H1 (cell line): Measurements from ENCODE around the gene DENND1A. TPM values are rescaled to one million over a fixed set of nuclear protein-coding genes. Genes with fewer than 3 reads are reported as not detected.

Experiments used
- KDM5A ChIP-seq: fragments of 200-600 bp; IDR thresholded peaks from 2 replicates; pipeline ENCODE4 v1.7.1; 2012; ENCODE audit warnings: mild to moderate bottlenecking, low read length, inconsistent platforms, mixed read lengths
- SP1 ChIP-seq: IDR thresholded peaks from 2 replicates; pipeline ENCODE4 v1.6.1; 2011; ENCODE audit warnings: low read depth, low read length
- SP2 ChIP-seq: IDR thresholded peaks from 2 replicates; pipeline ENCODE4 v1.6.1; 2012; ENCODE audit warnings: mild to moderate bottlenecking, low read length, inconsistent platforms
- polyA plus RNA-seq, 7 experiments: library from polyadenylated mRNA; depleted of rRNA in 3 of 7; stranded (reverse) in 5 of 7; unstranded in 2 of 7; fragments of >200 nt in 5 of 7; fragments of 200-250 nt in 2 of 7; gene quantifications; 1 replicate in 5 of 7; 2 replicates in 1 of 7; 4 replicates in 1 of 7; pipeline versions ENCODE4 v1.2.1 to v1.2.3, GENCODE V29; 2011 to 2013; ENCODE audit warnings: missing spikeins in 2 of 7, mixed read lengths in 2 of 7
- total RNA-seq: library from RNA; stranded (reverse); fragmentation: NEBNext Ultra II Directional; extraction: Animal tissue kit (Norgen Biotek cat#: 25700); gene quantifications from 2 replicates; pipeline ENCODE4 v1.2.1, GENCODE V29; 2021
- TF ChIP-seq, protein P1 (sequence below): fragments of 300-600 bp; sonication (generic); IDR thresholded peaks from 2 replicates; pipeline ENCODE4 v1.7.1; 2012; ENCODE audit warnings: low read length, moderate library complexity, mild to moderate bottlenecking, inconsistent platforms; ENCODE audit not compliant: insufficient replicate concordance

Gene DENND1A
- total and polyA plus RNA-seq, 2 of the 8 experiments (the other 6 are each of a cell fraction or from before 2014, with no cell fraction given), result 24.1 to 26.4 TPM

DNA sequence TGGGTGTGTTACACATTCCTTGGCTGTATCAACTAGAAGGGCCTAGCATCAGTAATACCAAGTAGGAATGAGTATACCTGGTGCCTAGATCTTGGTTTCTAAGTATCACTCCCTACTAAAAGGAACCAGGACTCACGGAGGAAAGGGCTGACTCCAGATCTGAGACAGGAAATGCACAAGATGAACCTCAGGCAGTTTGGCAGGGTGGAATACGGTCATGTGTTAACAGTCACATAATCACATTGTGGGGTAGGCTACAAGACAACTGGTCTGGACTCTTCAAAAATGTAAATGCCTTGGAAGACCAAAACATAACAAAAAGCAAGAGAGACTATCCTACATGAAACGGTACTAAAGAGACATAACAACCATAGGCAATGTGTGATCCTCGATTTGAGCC is 415.2 kb downstream of the DENND1A start (continued):
- TF ChIP-seq, protein P1, sequence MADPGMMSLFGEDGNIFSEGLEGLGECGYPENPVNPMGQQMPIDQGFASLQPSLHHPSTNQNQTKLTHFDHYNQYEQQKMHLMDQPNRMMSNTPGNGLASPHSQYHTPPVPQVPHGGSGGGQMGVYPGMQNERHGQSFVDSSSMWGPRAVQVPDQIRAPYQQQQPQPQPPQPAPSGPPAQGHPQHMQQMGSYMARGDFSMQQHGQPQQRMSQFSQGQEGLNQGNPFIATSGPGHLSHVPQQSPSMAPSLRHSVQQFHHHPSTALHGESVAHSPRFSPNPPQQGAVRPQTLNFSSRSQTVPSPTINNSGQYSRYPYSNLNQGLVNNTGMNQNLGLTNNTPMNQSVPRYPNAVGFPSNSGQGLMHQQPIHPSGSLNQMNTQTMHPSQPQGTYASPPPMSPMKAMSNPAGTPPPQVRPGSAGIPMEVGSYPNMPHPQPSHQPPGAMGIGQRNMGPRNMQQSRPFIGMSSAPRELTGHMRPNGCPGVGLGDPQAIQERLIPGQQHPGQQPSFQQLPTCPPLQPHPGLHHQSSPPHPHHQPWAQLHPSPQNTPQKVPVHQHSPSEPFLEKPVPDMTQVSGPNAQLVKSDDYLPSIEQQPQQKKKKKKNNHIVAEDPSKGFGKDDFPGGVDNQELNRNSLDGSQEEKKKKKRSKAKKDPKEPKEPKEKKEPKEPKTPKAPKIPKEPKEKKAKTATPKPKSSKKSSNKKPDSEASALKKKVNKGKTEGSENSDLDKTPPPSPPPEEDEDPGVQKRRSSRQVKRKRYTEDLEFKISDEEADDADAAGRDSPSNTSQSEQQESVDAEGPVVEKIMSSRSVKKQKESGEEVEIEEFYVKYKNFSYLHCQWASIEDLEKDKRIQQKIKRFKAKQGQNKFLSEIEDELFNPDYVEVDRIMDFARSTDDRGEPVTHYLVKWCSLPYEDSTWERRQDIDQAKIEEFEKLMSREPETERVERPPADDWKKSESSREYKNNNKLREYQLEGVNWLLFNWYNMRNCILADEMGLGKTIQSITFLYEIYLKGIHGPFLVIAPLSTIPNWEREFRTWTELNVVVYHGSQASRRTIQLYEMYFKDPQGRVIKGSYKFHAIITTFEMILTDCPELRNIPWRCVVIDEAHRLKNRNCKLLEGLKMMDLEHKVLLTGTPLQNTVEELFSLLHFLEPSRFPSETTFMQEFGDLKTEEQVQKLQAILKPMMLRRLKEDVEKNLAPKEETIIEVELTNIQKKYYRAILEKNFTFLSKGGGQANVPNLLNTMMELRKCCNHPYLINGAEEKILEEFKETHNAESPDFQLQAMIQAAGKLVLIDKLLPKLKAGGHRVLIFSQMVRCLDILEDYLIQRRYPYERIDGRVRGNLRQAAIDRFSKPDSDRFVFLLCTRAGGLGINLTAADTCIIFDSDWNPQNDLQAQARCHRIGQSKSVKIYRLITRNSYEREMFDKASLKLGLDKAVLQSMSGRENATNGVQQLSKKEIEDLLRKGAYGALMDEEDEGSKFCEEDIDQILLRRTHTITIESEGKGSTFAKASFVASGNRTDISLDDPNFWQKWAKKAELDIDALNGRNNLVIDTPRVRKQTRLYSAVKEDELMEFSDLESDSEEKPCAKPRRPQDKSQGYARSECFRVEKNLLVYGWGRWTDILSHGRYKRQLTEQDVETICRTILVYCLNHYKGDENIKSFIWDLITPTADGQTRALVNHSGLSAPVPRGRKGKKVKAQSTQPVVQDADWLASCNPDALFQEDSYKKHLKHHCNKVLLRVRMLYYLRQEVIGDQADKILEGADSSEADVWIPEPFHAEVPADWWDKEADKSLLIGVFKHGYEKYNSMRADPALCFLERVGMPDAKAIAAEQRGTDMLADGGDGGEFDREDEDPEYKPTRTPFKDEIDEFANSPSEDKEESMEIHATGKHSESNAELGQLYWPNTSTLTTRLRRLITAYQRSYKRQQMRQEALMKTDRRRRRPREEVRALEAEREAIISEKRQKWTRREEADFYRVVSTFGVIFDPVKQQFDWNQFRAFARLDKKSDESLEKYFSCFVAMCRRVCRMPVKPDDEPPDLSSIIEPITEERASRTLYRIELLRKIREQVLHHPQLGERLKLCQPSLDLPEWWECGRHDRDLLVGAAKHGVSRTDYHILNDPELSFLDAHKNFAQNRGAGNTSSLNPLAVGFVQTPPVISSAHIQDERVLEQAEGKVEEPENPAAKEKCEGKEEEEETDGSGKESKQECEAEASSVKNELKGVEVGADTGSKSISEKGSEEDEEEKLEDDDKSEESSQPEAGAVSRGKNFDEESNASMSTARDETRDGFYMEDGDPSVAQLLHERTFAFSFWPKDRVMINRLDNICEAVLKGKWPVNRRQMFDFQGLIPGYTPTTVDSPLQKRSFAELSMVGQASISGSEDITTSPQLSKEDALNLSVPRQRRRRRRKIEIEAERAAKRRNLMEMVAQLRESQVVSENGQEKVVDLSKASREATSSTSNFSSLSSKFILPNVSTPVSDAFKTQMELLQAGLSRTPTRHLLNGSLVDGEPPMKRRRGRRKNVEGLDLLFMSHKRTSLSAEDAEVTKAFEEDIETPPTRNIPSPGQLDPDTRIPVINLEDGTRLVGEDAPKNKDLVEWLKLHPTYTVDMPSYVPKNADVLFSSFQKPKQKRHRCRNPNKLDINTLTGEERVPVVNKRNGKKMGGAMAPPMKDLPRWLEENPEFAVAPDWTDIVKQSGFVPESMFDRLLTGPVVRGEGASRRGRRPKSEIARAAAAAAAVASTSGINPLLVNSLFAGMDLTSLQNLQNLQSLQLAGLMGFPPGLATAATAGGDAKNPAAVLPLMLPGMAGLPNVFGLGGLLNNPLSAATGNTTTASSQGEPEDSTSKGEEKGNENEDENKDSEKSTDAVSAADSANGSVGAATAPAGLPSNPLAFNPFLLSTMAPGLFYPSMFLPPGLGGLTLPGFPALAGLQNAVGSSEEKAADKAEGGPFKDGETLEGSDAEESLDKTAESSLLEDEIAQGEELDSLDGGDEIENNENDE, result no peak
- TF ChIP-seq SP1 (no peak), SP2 (no peak), KDM5A (no peak)
